K562 (cell line): ENCODE results near the gene SEMA5A. TPM values are rescaled to one million over a fixed set of nuclear protein-coding genes. Genes with fewer than 3 reads are reported as not detected.

ENCODE experiments used
- ATAC-seq: fragments of 200-7000 bp; cut with Tn5 transposase; 3 replicates; pipeline ENCODE4 v1.9.1; 2020; ENCODE audit warnings: moderate library complexity
- BruUV-seq: library from RNA; stranded (reverse); fragments of 400-500 nt; replicated peaks from 2 replicates; lab custom pipeline; 2021; lab: Mats Ljungman, UMichigan
- CTCF ChIA-PET: fragments of 300-600 bp; formaldehyde crosslinking; extraction: SDS; loops from one replicate; lab custom pipeline; 2021; ENCODE audit warnings: low intra/inter-chr PET ratio; lab: Yijun Ruan, JAX
- POLR2A ChIA-PET: fragments of 300-600, 350-650 bp; sonication (Branson Sonifier 250); formaldehyde crosslinking; extraction: SDS; loops from one replicate; lab custom pipeline; 2021; ENCODE audit warnings: antibody characterized with exemption, inconsistent platforms; lab: Yijun Ruan, JAX
- DNase-seq, 4 experiments: peaks; one replicate each; pipeline versions ENCODE4 v3.0.0 to v3.0.0-alpha.2; 2011 to 2018; ENCODE audit warnings: low spot score in 3 of 4, mixed read lengths in 3 of 4; ENCODE audit errors: extremely low read depth in 1 of 4
- FAIRE-seq: peaks from 2 replicates; lab custom pipeline; 2011; peaks lifted over from hg19 to GRCh38; lab: Jason Lieb, UNC
- H2AFZ ChIP-seq: 2 replicates; pipeline ENCODE4 v1.6.0; 2011; ENCODE audit warnings: low read depth, low read length, control low read depth, inconsistent platforms
- H3K27ac ChIP-seq: fragments of 200-600 bp; 3 replicates; pipeline ENCODE4 v1.8.0; 2011; ENCODE audit warnings: low read depth, mild to moderate bottlenecking, control low read depth, inconsistent platforms, low read length, moderate library complexity, mixed read lengths; ENCODE audit errors: extremely low read depth
- H3K27me3 ChIP-seq, 2 experiments: fragments of 300-600 bp in 1 of 2; 2 replicates in 1 of 2; 3 replicates in 1 of 2; pipeline versions ENCODE4 v1.6.0 to v1.8.0; 2011; ENCODE audit warnings: inconsistent platforms in 2 of 2, low read length in 2 of 2, mild to moderate bottlenecking in 1 of 2, mixed read lengths in 1 of 2, moderate library complexity in 1 of 2; ENCODE audit not compliant: control insufficient read depth in 2 of 2, insufficient read depth in 2 of 2
- H3K36me3 ChIP-seq: fragments of 300-600 bp; 3 replicates; pipeline ENCODE4 v1.8.0; 2011; ENCODE audit warnings: mild to moderate bottlenecking, low read length, inconsistent platforms; ENCODE audit not compliant: control insufficient read depth, insufficient read depth
- H3K4me1 ChIP-seq, 2 experiments: fragments of 200-600 bp in 1 of 2; replicated peaks in 1 of 2; 2 replicates in 1 of 2; 3 replicates in 1 of 2; pipeline versions ENCODE4 v1.5.1 to v1.8.0; 2011; ENCODE audit warnings: inconsistent platforms in 2 of 2, low read length in 2 of 2, mild to moderate bottlenecking in 1 of 2, mixed read lengths in 1 of 2, moderate library complexity in 1 of 2; ENCODE audit not compliant: control insufficient read depth in 2 of 2, insufficient read depth in 2 of 2
- H3K4me2 ChIP-seq: 2 replicates; pipeline ENCODE4 v1.6.1; 2011; ENCODE audit warnings: low read length, control low read depth, inconsistent platforms, mixed read lengths; ENCODE audit not compliant: insufficient read depth
- H3K4me3 ChIP-seq: fragments of 200-600 bp; sonication (generic), shearing (Covaris generic); 2 replicates; pipeline ENCODE4 v1.5.1; 2016; ENCODE audit warnings: control low read depth, inconsistent platforms
- H3K79me2 ChIP-seq: fragments of 200-600 bp; 3 replicates; pipeline ENCODE4 v1.8.0; 2011; ENCODE audit warnings: low read length, inconsistent platforms; ENCODE audit not compliant: control insufficient read depth, insufficient read depth
- H3K9ac ChIP-seq, 2 experiments: 2 replicates each; pipeline versions ENCODE4 v1.6.0 to v1.6.1; 2011; ENCODE audit warnings: low read depth in 2 of 2, low read length in 2 of 2, control low read depth in 1 of 2, inconsistent platforms in 1 of 2, mild to moderate bottlenecking in 1 of 2, mixed read lengths in 1 of 2; ENCODE audit not compliant: insufficient read depth in 1 of 2
- H3K9me1 ChIP-seq: one replicate; pipeline ENCODE4 v1.6.0; 2011; ENCODE audit warnings: inconsistent platforms, mild to moderate bottlenecking, low read length, moderate library complexity; ENCODE audit not compliant: control insufficient read depth, insufficient read depth
- H3K9me3 ChIP-seq: replicated peaks from 2 replicates; pipeline ENCODE4 v1.5.1; 2011; ENCODE audit warnings: low read depth, low read length, inconsistent platforms; ENCODE audit not compliant: control insufficient read depth, insufficient read depth
- H4K20me1 ChIP-seq: replicated peaks from 2 replicates; pipeline ENCODE4 v1.6.1; 2011; ENCODE audit warnings: low read length, inconsistent platforms, mixed read lengths; ENCODE audit not compliant: control insufficient read depth, insufficient read depth
- ADNP ChIP-seq: fragments of 200-800 bp; sonication (Bioruptor generic); IDR thresholded peaks from 2 replicates; pipeline ENCODE4 v1.6.1; 2016; ENCODE audit warnings: missing genetic modification characterization, missing compliant biosample characterization
- CLOCK ChIP-seq: fragments of 250-450 bp; sonication (Bioruptor Pico); IDR thresholded peaks from 2 replicates; pipeline ENCODE4 v1.4.0; 2020; ENCODE audit warnings: mild to moderate bottlenecking, moderate library complexity, borderline replicate concordance
- HBP1 ChIP-seq: fragments of 450-650 bp; formaldehyde crosslinking; IDR thresholded peaks from 2 replicates; pipeline ENCODE4 v1.4.0; 2022; ENCODE audit warnings: missing genetic modification characterization
- HDAC2 ChIP-seq: fragments of 450-650 bp; IDR thresholded peaks from 2 replicates; pipeline ENCODE4 v1.6.1; 2016; ENCODE audit warnings: mild to moderate bottlenecking
- KDM2B ChIP-seq: fragments of 250-450 bp; sonication (Bioruptor Pico); IDR thresholded peaks from 2 replicates; pipeline ENCODE4 v1.8.0; 2021; ENCODE audit warnings: mild to moderate bottlenecking, moderate library complexity
- KLF10 ChIP-seq: fragments of 250-450 bp; sonication (Bioruptor Pico); IDR thresholded peaks from 2 replicates; pipeline ENCODE4 v1.6.1; 2021; ENCODE audit warnings: matching md5 sums
- MBD2 ChIP-seq: sonication (generic); IDR thresholded peaks from 2 replicates; pipeline ENCODE4 v1.6.1; 2016; ENCODE audit warnings: low read depth, borderline replicate concordance
- MEF2D ChIP-seq: conservative IDR thresholded peaks from 2 replicates; pipeline ENCODE4 v1.6.1; 2016; ENCODE audit warnings: low read depth, missing genetic modification characterization, missing compliant biosample characterization
- PYGO2 ChIP-seq: fragments of 450-650 bp; IDR thresholded peaks from 2 replicates; pipeline ENCODE4 v1.6.1; 2016; ENCODE audit warnings: mild to moderate bottlenecking, missing genetic modification characterization, moderate library complexity, missing compliant biosample characterization
- TBP ChIP-seq: optimal IDR thresholded peaks from 2 replicates; pipeline ENCODE3; 2011; ENCODE audit warnings: low read depth, low read length, improper control_type of control experiment
- ZC3H8 ChIP-seq: fragments of 450-650 bp; IDR thresholded peaks from 2 replicates; pipeline ENCODE4 v1.6.1; 2017
- ZNF184 ChIP-seq: sonication (generic); formaldehyde crosslinking; IDR thresholded peaks from 2 replicates; pipeline ENCODE4 v1.5.0; 2020; ENCODE audit warnings: missing genetic modification reagents
- ZNF41 ChIP-seq: fragments of 250-450 bp; sonication (Bioruptor Pico); conservative IDR thresholded peaks from 2 replicates; pipeline ENCODE4 v1.4.0; 2020; ENCODE audit warnings: mild to moderate bottlenecking
- ZNF445 ChIP-seq: fragments of 250-450 bp; sonication (Bioruptor Pico); IDR thresholded peaks from 2 replicates; pipeline ENCODE4 v1.4.0; 2020; ENCODE audit warnings: low read depth, mild to moderate bottlenecking, moderate library complexity
- ZNF561 ChIP-seq: fragments of 450-650 bp; formaldehyde crosslinking; conservative IDR thresholded peaks from 2 replicates; pipeline ENCODE4 v1.4.0; 2020; ENCODE audit warnings: mild to moderate bottlenecking, moderate library complexity
- ZSCAN29 ChIP-seq: fragments of 450-650 bp; IDR thresholded peaks from 2 replicates; pipeline ENCODE4 v1.6.1; 2017
- WGBS: fragments of 100-300 bp; shearing (Covaris generic); methylation state at CpG from one replicate; pipeline ENCODE4 v1.1.6; 2016; ENCODE audit warnings: low coverage, mixed read lengths; ENCODE audit not compliant: insufficient coverage; ENCODE audit errors: missing lambda C conversion rate; 5-methylcytosine and 5-hydroxymethylcytosine counted together
- in situ Hi-C: fragments of 300-500 bp; cut with MboI; formaldehyde crosslinking; loops from 4 replicates; pipeline ENCODE4 v1.15.0; 2018; ENCODE audit warnings: inconsistent platforms, mixed read lengths
- intact Hi-C: fragments of 100-400 bp; cut with micrococcal nuclease; formaldehyde crosslinking; loops from 2 replicates; pipeline ENCODE4 v1.14.2; 2022
- polyA plus RNA-seq, 8 experiments: library from polyadenylated mRNA; depleted of rRNA in 4 of 8; stranded (reverse) in 5 of 8; unstranded in 3 of 8; fragments of >200 nt; fragmentation: Nextera tagmentation in 2 of 8; fragmentation: Illumina TruSeq in 1 of 8; extraction: Ambion mirVana in 2 of 8; extraction: Trizol in 1 of 8; gene quantifications; 2 replicates each; pipeline versions ENCODE4 v1.2.1 to v1.2.3, GENCODE V29; 2011 to 2014; ENCODE audit warnings: inconsistent platforms in 1 of 8, missing spikeins in 1 of 8
- total RNA-seq, 7 experiments: library from RNA; depleted of rRNA in 6 of 7; stranded (reverse); fragments of >200 nt in 6 of 7; fragmentation: Illumina TruSeq in 2 of 7; extraction: Trizol in 2 of 7; gene quantifications; 2 replicates each; pipeline versions ENCODE4 v1.2.1 to v1.2.3, GENCODE V29; 2011 to 2021; ENCODE audit warnings: low replicate concordance in 1 of 7

Gene SEMA5A
- total and polyA plus RNA-seq, 9 of the 15 experiments (the other 6 are each of a cell fraction or from before 2014, with no cell fraction given), result 0.02 TPM; not detected in 8

GRCh38 chr5:9128136-9128535 lies 417.7 kb downstream of the SEMA5A start:
- BruUV-seq, result no TSS peak
- Histone ChIP-seq H3K4me1 (no peaks in the 10 kb centered on the region), H3K4me3 (no peak overlapping the region), H3K9ac (no peak overlapping the region), H3K9me1 (no peaks in the 10 kb centered on the region), H3K79me2 (no peaks in the 10 kb centered on the region), H4K20me1 (no peaks in the 10 kb centered on the region), H3K9me3 (no peaks in the 10 kb centered on the region), H3K36me3 (no peaks in the 10 kb centered on the region), H3K27me3 (no peaks in the 10 kb centered on the region), H3K27ac (no peak overlapping the region), H3K4me2 (no peak overlapping the region), H2AFZ (no peak overlapping the region)
- ATAC-seq (no peak), DNase-seq (no peak), FAIRE-seq (no peak)
- TF ChIP-seq KLF10 (CRISPR knock-in tag) (no peak), HBP1 (CRISPR knock-in tag) (no peak), PYGO2 (tag) (no peak), HDAC2 (no peak), ADNP (tag) (no peak), ZNF41 (CRISPR knock-in tag) (no peak), ZSCAN29 (no peak), ZNF445 (CRISPR knock-in tag) (no peak), KDM2B (CRISPR knock-in tag) (no peak), ZC3H8 (no peak), ZNF561 (CRISPR knock-in tag) (no peak), CLOCK (CRISPR knock-in tag) (no peak), MEF2D (no peak), MBD2 (no peak), ZNF184 (no peak), TBP (no peak)
- in situ Hi-C loops (no loop called here), intact Hi-C loops (no loop called here)
- ChIA-PET CTCF (no interaction called here), POLR2A (no interaction called here)
- 3% methylated on average over 2 of the region's 2 CpGs for WGBS
